ENCODE data around the gene FBXW5. TPM values are rescaled to one million over a fixed set of nuclear protein-coding genes. Genes with fewer than 3 reads are reported as not detected.

The FBXW5 gene
- total and polyA plus RNA-seq, 2 experiments from 2014 or later, result 27.0 to 111 TPM

DNA sequence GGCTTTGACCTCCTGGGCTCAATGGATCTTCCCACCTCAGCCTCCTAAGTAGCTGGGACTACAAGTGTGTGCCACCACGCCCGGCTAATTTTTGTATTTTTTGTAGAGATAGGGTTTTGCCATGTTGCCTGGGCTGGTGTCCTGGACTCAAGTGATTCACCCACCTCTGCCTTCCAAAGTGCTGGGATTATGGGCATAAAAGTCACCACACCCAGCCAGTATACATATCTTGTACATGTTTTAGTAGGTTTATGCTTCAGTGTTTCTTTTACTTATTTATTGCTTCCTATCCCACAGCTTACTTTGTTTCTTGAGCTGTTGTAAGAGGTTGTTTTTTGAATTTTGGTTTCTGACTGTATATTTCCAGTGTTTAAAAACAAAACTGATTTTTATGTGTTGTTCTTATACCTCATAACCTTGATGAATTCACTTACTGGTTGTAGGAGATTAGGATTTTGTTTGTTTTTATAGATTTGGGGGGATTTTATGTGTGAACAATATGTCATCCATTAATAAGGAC lies 12.9 kb downstream of the FBXW5 start:
- Histone ChIP-seq H3K4me2 (no peak overlapping the region), H3K27ac (ENCODE audit: low read depth) (no peak overlapping the region), H3K36me3 (ENCODE audit: insufficient read depth) (no peaks in the 10 kb centered on the region), H3K9me2 (ENCODE audit: insufficient read depth) (no peaks in the 10 kb centered on the region; the same call in 1 of the 2 replicates), H3K4me1 (ENCODE audit: insufficient read depth) (no peaks in the 10 kb centered on the region), H2AFZ (no peak overlapping the region), H3F3A (replicated peaks; ENCODE audit: low read depth) (peaks cover 12% of the 10 kb centered on the region; the same call in 1 of the 2 replicates), H3K79me2 (replicated peaks; ENCODE audit: insufficient read depth) (0 out of 2 replicates have a peak, but pooled peaks cover 13% of the 10 kb centered on the region), H3K4me3 (no peak overlapping the region), H4K20me1 (replicated peaks; ENCODE audit: insufficient read depth) (peaks cover 6% of the 10 kb centered on the region; the same call in 1 of the 2 replicates), H3K27me3 (ENCODE audit: insufficient read depth) (no peaks in the 10 kb centered on the region)
- H3K9me3 Mint-ChIP-seq, result no peaks in the 10 kb centered on the region; the same call in 2 of the 3 replicates
- H3K4me3 Mint-ChIP-seq, result no peak overlapping the region
- H3K27me3 Mint-ChIP-seq (ENCODE audit: insufficient read depth, low read depth, poor library complexity), result peaks cover 6% of the 10 kb centered on the region
- no peak overlapping the region; the same call in 1 of the 2 replicates for H3K27ac Mint-ChIP-seq
- TF ChIP-seq EZH2 (IDR thresholded peaks at IDR 0.05; ENCODE audit: low read depth, unreplicated experiment) (no peak), NANOG (IDR thresholded peaks at IDR 0.05; ENCODE audit: borderline replicate concordance) (no peak), JUNB (IDR thresholded peaks at IDR 0.05; ENCODE audit: unreplicated experiment) (no peak), CTCF (conservative IDR thresholded peaks at IDR 0.05; ENCODE audit: low read depth in 2 of 2) (no peak), REST (IDR thresholded peaks at IDR 0.05; ENCODE audit: unreplicated experiment) (no peak), STAT1 (IDR thresholded peaks at IDR 0.05; ENCODE audit: unreplicated experiment) (no peak)
- TF ChIP-seq, protein P1, sequence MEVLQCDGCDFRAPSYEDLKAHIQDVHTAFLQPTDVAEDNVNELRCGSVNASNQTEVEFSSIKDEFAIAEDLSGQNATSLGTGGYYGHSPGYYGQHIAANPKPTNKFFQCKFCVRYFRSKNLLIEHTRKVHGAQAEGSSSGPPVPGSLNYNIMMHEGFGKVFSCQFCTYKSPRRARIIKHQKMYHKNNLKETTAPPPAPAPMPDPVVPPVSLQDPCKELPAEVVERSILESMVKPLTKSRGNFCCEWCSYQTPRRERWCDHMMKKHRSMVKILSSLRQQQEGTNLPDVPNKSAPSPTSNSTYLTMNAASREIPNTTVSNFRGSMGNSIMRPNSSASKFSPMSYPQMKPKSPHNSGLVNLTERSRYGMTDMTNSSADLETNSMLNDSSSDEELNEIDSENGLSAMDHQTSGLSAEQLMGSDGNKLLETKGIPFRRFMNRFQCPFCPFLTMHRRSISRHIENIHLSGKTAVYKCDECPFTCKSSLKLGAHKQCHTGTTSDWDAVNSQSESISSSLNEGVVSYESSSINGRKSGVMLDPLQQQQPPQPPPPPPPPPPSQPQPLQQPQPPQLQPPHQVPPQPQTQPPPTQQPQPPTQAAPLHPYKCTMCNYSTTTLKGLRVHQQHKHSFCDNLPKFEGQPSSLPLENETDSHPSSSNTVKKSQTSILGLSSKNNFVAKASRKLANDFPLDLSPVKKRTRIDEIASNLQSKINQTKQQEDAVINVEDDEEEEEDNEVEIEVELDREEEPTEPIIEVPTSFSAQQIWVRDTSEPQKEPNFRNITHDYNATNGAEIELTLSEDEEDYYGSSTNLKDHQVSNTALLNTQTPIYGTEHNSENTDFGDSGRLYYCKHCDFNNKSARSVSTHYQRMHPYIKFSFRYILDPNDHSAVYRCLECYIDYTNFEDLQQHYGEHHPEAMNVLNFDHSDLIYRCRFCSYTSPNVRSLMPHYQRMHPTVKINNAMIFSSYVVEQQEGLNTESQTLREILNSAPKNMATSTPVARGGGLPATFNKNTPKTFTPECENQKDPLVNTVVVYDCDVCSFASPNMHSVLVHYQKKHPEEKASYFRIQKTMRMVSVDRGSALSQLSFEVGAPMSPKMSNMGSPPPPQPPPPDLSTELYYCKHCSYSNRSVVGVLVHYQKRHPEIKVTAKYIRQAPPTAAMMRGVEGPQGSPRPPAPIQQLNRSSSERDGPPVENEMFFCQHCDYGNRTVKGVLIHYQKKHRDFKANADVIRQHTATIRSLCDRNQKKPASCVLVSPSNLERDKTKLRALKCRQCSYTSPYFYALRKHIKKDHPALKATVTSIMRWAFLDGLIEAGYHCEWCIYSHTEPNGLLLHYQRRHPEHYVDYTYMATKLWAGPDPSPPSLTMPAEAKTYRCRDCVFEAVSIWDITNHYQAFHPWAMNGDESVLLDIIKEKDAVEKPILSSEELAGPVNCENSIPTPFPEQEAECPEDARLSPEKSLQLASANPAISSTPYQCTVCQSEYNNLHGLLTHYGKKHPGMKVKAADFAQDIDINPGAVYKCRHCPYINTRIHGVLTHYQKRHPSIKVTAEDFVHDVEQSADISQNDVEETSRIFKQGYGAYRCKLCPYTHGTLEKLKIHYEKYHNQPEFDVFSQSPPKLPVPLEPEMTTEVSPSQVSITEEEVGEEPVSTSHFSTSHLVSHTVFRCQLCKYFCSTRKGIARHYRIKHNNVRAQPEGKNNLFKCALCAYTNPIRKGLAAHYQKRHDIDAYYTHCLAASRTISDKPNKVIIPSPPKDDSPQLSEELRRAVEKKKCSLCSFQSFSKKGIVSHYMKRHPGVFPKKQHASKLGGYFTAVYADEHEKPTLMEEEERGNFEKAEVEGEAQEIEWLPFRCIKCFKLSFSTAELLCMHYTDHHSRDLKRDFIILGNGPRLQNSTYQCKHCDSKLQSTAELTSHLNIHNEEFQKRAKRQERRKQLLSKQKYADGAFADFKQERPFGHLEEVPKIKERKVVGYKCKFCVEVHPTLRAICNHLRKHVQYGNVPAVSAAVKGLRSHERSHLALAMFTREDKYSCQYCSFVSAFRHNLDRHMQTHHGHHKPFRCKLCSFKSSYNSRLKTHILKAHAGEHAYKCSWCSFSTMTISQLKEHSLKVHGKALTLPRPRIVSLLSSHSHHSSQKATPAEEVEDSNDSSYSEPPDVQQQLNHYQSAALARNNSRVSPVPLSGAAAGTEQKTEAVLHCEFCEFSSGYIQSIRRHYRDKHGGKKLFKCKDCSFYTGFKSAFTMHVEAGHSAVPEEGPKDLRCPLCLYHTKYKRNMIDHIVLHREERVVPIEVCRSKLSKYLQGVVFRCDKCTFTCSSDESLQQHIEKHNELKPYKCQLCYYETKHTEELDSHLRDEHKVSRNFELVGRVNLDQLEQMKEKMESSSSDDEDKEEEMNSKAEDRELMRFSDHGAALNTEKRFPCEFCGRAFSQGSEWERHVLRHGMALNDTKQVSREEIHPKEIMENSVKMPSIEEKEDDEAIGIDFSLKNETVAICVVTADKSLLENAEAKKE (CRISPR knock-in tag; IDR thresholded peaks at IDR 0.05), result no peak
- ATAC-seq (no peak), DNase-seq (ENCODE audit: low spot score) (no peak)
- H3K4me1 Mint-ChIP-seq, result peaks cover 8% of the 10 kb centered on the region; the same call in 2 of the 3 replicates
- peaks cover 44% of the 10 kb centered on the region for H3K36me3 Mint-ChIP-seq (ENCODE audit: low read depth)
